Glutamatergic neuron (in vitro differentiated cells): ENCODE data around the gene RPL31. TPM values are rescaled to one million over a fixed set of nuclear protein-coding genes. Genes with fewer than 3 reads are reported as not detected.

Experiments
- DNase-seq: peaks from one replicate; pipeline ENCODE4 v3.0.0; 2022
- H3K27ac Mint-ChIP-seq: one replicate; pipeline ENCODE4 v1.8.0; 2020; ENCODE audit warnings: mild to moderate bottlenecking, mixed read lengths, inconsistent platforms; ENCODE audit not compliant: unreplicated experiment
- H3K27me3 Mint-ChIP-seq: one replicate; pipeline ENCODE4 v1.8.0; 2020; ENCODE audit warnings: mild to moderate bottlenecking, moderate library complexity, mixed read lengths, inconsistent platforms; ENCODE audit not compliant: unreplicated experiment
- H3K36me3 Mint-ChIP-seq: one replicate; pipeline ENCODE4 v1.8.0; 2020; ENCODE audit warnings: mild to moderate bottlenecking, mixed read lengths, inconsistent platforms; ENCODE audit not compliant: unreplicated experiment
- H3K4me1 Mint-ChIP-seq: one replicate; pipeline ENCODE4 v1.8.0; 2020; ENCODE audit warnings: mild to moderate bottlenecking, low read depth, mixed read lengths, inconsistent platforms; ENCODE audit not compliant: unreplicated experiment
- H3K4me3 Mint-ChIP-seq: one replicate; pipeline ENCODE4 v1.8.0; 2020; ENCODE audit warnings: mild to moderate bottlenecking, mixed read lengths, inconsistent platforms; ENCODE audit not compliant: unreplicated experiment
- H3K9me3 Mint-ChIP-seq: one replicate; pipeline ENCODE4 v1.8.0; 2020; ENCODE audit warnings: mild to moderate bottlenecking, moderate library complexity, mixed read lengths, inconsistent platforms; ENCODE audit not compliant: unreplicated experiment
- CTCF ChIP-seq: fragments of 200-600 bp; sonication (generic); IDR thresholded peaks from one replicate; pipeline ENCODE4 v1.5.0; 2021; ENCODE audit not compliant: partially characterized antibody, unreplicated experiment
- total RNA-seq: library from RNA; stranded (reverse); fragmentation: NEBNext Ultra II Directional; extraction: Animal tissue kit (Norgen Biotek cat#: 25700); gene quantifications from one replicate; pipeline ENCODE4 v1.2.1, GENCODE V29; 2021; ENCODE audit not compliant: unreplicated experiment

Gene RPL31
- total RNA-seq, 1 donor from 2014 or later: 761 TPM

- no peak for TF ChIP-seq CTCF
- Mint-ChIP-seq H3K27me3 (no peaks in the 10 kb centered on the region), H3K36me3 (peaks cover 11% of the 10 kb centered on the region), H3K27ac (no peak overlapping the region), H3K4me3 (no peak overlapping the region), H3K4me1 (no peaks in the 10 kb centered on the region), H3K9me3 (peaks cover 1% of the 10 kb centered on the region)
- no peak for DNase-seq
Measured at GRCh38 chr2:101025561-101025960, 23.5 kb downstream of the RPL31 start.

GRCh38 chr2:101026253-101026701 is 24.2 kb downstream of the RPL31 start:
- DNase-seq: no peak
- Mint-ChIP-seq H3K27me3 (no peaks in the 10 kb centered on the region), H3K4me3 (no peak overlapping the region), H3K27ac (no peak overlapping the region), H3K9me3 (peaks cover 1% of the 10 kb centered on the region), H3K36me3 (peaks cover 11% of the 10 kb centered on the region), H3K4me1 (no peaks in the 10 kb centered on the region)
- TF ChIP-seq CTCF: no peak

GRCh38 chr2:101026923-101027469 is 24.9 kb downstream of the RPL31 start:
- Mint-ChIP-seq H3K4me3 (no peak overlapping the region), H3K27ac (no peak overlapping the region), H3K4me1 (no peaks in the 10 kb centered on the region), H3K9me3 (peaks cover 1% of the 10 kb centered on the region), H3K27me3 (no peaks in the 10 kb centered on the region), H3K36me3 (peaks cover 11% of the 10 kb centered on the region)
- no peak for DNase-seq
- TF ChIP-seq CTCF: no peak

GRCh38 chr2:101027852-101028251 is 25.8 kb downstream of the RPL31 start:
- TF ChIP-seq CTCF: no peak
- peaks cover 11% of the 10 kb centered on the region for H3K36me3 Mint-ChIP-seq
- H3K27ac Mint-ChIP-seq: no peak overlapping the region
- H3K4me3 Mint-ChIP-seq: no peak overlapping the region
- peaks cover 1% of the 10 kb centered on the region for H3K9me3 Mint-ChIP-seq
- DNase-seq: no peak
- no peaks in the 10 kb centered on the region for H3K4me1 Mint-ChIP-seq
- H3K27me3 Mint-ChIP-seq: no peaks in the 10 kb centered on the region

GRCh38 chr2:101030866-101031554 is 28.9 kb downstream of the RPL31 start:
- peaks cover 2% of the 10 kb centered on the region for H3K27me3 Mint-ChIP-seq
- H3K27ac Mint-ChIP-seq: no peak overlapping the region
- no peak for TF ChIP-seq CTCF
- no peak for DNase-seq
- peaks cover 1% of the 10 kb centered on the region for H3K9me3 Mint-ChIP-seq
- H3K4me1 Mint-ChIP-seq: peaks cover 4% of the 10 kb centered on the region
- H3K4me3 Mint-ChIP-seq: no peak overlapping the region
- peaks cover 11% of the 10 kb centered on the region for H3K36me3 Mint-ChIP-seq
